ENCODE measurements around the gene RIN3. TPM values are rescaled to one million over a fixed set of nuclear protein-coding genes. Genes with fewer than 3 reads are reported as not detected.

The RIN3 gene
- total RNA-seq, 1 experiment from 2014 or later, result 2.4 TPM

GRCh38 chr14:92676403-92677086 is 163.0 kb downstream of the RIN3 start:
- Histone ChIP-seq H3K9me3 (ENCODE audit: low read depth, low read length, poor library complexity, severe bottlenecking) (no peaks in the 10 kb centered on the region), H3K27ac (ENCODE audit: low read depth, low read length, poor library complexity, severe bottlenecking) (no peak overlapping the region), H3K36me3 (ENCODE audit: insufficient read depth, low read length, poor library complexity, severe bottlenecking) (no peaks in the 10 kb centered on the region), H3K4me1 (ENCODE audit: insufficient read depth, low read length, poor library complexity, severe bottlenecking) (no peaks in the 10 kb centered on the region), H3K27me3 (replicated peaks; ENCODE audit: insufficient read depth, low read depth, low read length, poor library complexity) (no peaks in the 10 kb centered on the region), H3K4me3 (ENCODE audit: low read depth, low read length, poor library complexity, severe bottlenecking) (no peak overlapping the region)
- intact Hi-C loops (cut with micrococcal nuclease; ENCODE audit: unreplicated experiment), result no loop called here
- TF ChIP-seq CTCF (conservative IDR thresholded peaks at IDR 0.05; ENCODE audit: low read depth, low read length) (no peak), EZH2 (IDR thresholded peaks at IDR 0.05; ENCODE audit: borderline replicate concordance, low read depth, low read length, poor library complexity, severe bottlenecking) (no peak)
- no TSS peak for BruUV-seq (replicated peaks)
- ChIA-PET POLR2A (ENCODE audit: low non-redundant PET) (no interaction called here), CTCF (no interaction called here)
- no peak for DNase-seq (ENCODE audit: low spot score)

GRCh38 chr14:92677087-92677668 is 163.6 kb downstream of the RIN3 start:
- Histone ChIP-seq H3K36me3 (ENCODE audit: insufficient read depth, low read length, poor library complexity, severe bottlenecking) (no peaks in the 10 kb centered on the region), H3K4me1 (ENCODE audit: insufficient read depth, low read length, poor library complexity, severe bottlenecking) (no peaks in the 10 kb centered on the region), H3K27ac (ENCODE audit: low read depth, low read length, poor library complexity, severe bottlenecking) (no peak overlapping the region), H3K9me3 (ENCODE audit: low read depth, low read length, poor library complexity, severe bottlenecking) (no peaks in the 10 kb centered on the region), H3K27me3 (replicated peaks; ENCODE audit: insufficient read depth, low read depth, low read length, poor library complexity) (no peaks in the 10 kb centered on the region), H3K4me3 (ENCODE audit: low read depth, low read length, poor library complexity, severe bottlenecking) (no peak overlapping the region)
- ChIA-PET POLR2A (ENCODE audit: low non-redundant PET) (no interaction called here), CTCF (no interaction called here)
- TF ChIP-seq EZH2 (IDR thresholded peaks at IDR 0.05; ENCODE audit: borderline replicate concordance, low read depth, low read length, poor library complexity, severe bottlenecking), result no peak
- TF ChIP-seq CTCF (conservative IDR thresholded peaks at IDR 0.05; ENCODE audit: low read depth, low read length), result no peak
- BruUV-seq (replicated peaks), result no TSS peak
- no peak for DNase-seq (ENCODE audit: low spot score)
- intact Hi-C loops (cut with micrococcal nuclease; ENCODE audit: unreplicated experiment), result no loop called here

DNA sequence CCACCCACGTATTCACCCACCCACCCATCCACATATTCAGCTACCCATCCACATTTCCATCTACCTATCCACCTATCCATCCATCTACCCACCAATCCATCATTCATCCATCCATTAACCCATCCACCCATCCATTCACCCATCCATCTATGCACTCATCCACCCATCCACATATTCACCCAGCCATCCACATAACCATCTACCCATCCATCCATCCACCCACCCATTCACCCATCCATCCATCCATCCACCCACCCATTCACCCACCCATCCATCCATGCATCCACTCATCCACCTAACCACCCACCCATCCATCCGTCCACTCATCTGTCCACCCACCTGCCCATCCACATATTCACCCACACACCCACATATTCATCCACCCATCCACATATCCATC is 164.4 kb downstream of the RIN3 start:
- no peaks in the 10 kb centered on the region for H3K9me3 ChIP-seq (ENCODE audit: low read depth, low read length, poor library complexity, severe bottlenecking)
- H3K4me3 ChIP-seq (ENCODE audit: low read depth, low read length, poor library complexity, severe bottlenecking), result no peak overlapping the region
- no peak for DNase-seq (ENCODE audit: low spot score)
- H3K4me1 ChIP-seq (ENCODE audit: insufficient read depth, low read length, poor library complexity, severe bottlenecking), result no peaks in the 10 kb centered on the region
- ChIA-PET POLR2A (ENCODE audit: low non-redundant PET) (no interaction called here), CTCF (no interaction called here)
- no peaks in the 10 kb centered on the region for H3K36me3 ChIP-seq (ENCODE audit: insufficient read depth, low read length, poor library complexity, severe bottlenecking)
- H3K27ac ChIP-seq (ENCODE audit: low read depth, low read length, poor library complexity, severe bottlenecking), result no peak overlapping the region
- TF ChIP-seq EZH2 (IDR thresholded peaks at IDR 0.05; ENCODE audit: borderline replicate concordance, low read depth, low read length, poor library complexity, severe bottlenecking) (no peak), CTCF (conservative IDR thresholded peaks at IDR 0.05; ENCODE audit: low read depth, low read length) (no peak)
- H3K27me3 ChIP-seq (replicated peaks; ENCODE audit: insufficient read depth, low read depth, low read length, poor library complexity), result no peaks in the 10 kb centered on the region
- no TSS peak for BruUV-seq (replicated peaks)
- intact Hi-C loops (cut with micrococcal nuclease; ENCODE audit: unreplicated experiment), result no loop called here
